Measurements from ENCODE around the gene ACAA2.

The ACAA2 gene

DNA sequence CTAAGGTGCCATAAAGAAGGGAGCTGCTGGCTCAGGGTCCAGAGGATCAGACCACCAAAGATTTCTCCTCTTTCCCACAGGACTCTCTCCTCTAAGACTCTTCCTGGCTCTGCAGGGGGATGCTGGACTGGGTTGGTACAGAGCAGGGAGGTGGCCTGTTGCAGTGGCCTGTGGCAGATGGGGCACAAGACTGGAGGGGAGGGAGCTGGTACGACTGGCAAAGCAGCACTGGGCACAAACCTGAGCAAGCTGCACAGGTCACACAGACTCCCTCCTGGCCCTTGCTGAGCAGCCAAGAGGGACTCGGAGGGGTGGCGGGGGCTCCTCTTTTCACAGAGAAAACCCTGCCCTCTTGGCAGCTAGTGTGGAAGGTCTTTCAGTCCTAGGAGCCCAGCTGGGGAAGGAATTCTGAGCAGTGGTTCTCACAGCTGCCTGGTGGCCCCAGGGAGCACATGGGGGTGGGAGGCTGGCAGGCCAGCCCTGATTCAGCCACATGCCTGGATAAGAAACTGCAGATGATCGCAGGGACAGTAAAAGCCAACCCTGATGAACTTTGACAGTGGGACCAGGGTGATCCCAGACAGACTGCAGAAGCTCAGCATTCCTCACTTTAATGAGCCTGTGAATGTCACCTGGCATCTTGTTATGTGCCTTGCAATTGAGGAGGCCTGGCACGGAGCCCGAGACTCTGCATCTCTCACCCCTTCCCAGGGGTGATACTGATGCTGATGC lies 32.5 kb upstream of the ACAA2 start (continued):
- TF ChIP-seq CREB5 (CRISPR knock-in tag; IDR thresholded peaks at IDR 0.05; ENCODE audit: low read depth) (no peak), ZC3H10 (CRISPR knock-in tag; IDR thresholded peaks at IDR 0.05) (no peak), ZFP30 (CRISPR knock-in tag; IDR thresholded peaks at IDR 0.05) (no peak)

- no peak for TF ChIP-seq RARB (CRISPR knock-in tag; IDR thresholded peaks at IDR 0.05)
- TF ChIP-seq TCF4 (CRISPR knock-in tag; IDR thresholded peaks at IDR 0.05; ENCODE audit: borderline replicate concordance) = no peak
- TF ChIP-seq, protein P1, sequence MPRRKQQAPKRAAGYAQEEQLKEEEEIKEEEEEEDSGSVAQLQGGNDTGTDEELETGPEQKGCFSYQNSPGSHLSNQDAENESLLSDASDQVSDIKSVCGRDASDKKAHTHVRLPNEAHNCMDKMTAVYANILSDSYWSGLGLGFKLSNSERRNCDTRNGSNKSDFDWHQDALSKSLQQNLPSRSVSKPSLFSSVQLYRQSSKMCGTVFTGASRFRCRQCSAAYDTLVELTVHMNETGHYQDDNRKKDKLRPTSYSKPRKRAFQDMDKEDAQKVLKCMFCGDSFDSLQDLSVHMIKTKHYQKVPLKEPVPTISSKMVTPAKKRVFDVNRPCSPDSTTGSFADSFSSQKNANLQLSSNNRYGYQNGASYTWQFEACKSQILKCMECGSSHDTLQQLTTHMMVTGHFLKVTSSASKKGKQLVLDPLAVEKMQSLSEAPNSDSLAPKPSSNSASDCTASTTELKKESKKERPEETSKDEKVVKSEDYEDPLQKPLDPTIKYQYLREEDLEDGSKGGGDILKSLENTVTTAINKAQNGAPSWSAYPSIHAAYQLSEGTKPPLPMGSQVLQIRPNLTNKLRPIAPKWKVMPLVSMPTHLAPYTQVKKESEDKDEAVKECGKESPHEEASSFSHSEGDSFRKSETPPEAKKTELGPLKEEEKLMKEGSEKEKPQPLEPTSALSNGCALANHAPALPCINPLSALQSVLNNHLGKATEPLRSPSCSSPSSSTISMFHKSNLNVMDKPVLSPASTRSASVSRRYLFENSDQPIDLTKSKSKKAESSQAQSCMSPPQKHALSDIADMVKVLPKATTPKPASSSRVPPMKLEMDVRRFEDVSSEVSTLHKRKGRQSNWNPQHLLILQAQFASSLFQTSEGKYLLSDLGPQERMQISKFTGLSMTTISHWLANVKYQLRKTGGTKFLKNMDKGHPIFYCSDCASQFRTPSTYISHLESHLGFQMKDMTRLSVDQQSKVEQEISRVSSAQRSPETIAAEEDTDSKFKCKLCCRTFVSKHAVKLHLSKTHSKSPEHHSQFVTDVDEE (CRISPR knock-in tag; IDR thresholded peaks at IDR 0.05) = no peak
- TF ChIP-seq TOX (CRISPR knock-in tag; IDR thresholded peaks at IDR 0.05; ENCODE audit: borderline replicate concordance) = no peak
- TF ChIP-seq CSRNP3 (CRISPR knock-in tag; IDR thresholded peaks at IDR 0.05) = no peak
- TF ChIP-seq ISL1 (CRISPR knock-in tag; IDR thresholded peaks at IDR 0.05) = no peak
- TF ChIP-seq ZFP30 (CRISPR knock-in tag; IDR thresholded peaks at IDR 0.05) = no peak
- ATAC-seq = no peak
Observed at GRCh38 chr18:49844903-49845302, 31.6 kb upstream of the ACAA2 start.

- TF ChIP-seq OSR1 (CRISPR knock-in tag; IDR thresholded peaks at IDR 0.05) (no peak), ZFP30 (CRISPR knock-in tag; IDR thresholded peaks at IDR 0.05) (no peak), ZC3H10 (CRISPR knock-in tag; IDR thresholded peaks at IDR 0.05) (no peak), ZNF8 (CRISPR knock-in tag; IDR thresholded peaks at IDR 0.05) (no peak)
- ATAC-seq = no peak
Observed at GRCh38 chr18:49843778-49844625, 30.7 kb upstream of the ACAA2 start.

- TF ChIP-seq GLIS3 (CRISPR knock-in tag; IDR thresholded peaks at IDR 0.05) (no peak), TCF4 (CRISPR knock-in tag; IDR thresholded peaks at IDR 0.05; ENCODE audit: borderline replicate concordance) (no peak), CREB5 (CRISPR knock-in tag; IDR thresholded peaks at IDR 0.05; ENCODE audit: low read depth) (no peak), SNAI2 (CRISPR knock-in tag; IDR thresholded peaks at IDR 0.05) (no peak), ZNF565 (CRISPR knock-in tag; conservative IDR thresholded peaks at IDR 0.05; ENCODE audit: low read depth) (no peak), ARNTL (CRISPR knock-in tag; IDR thresholded peaks at IDR 0.05; ENCODE audit: borderline replicate concordance, low read depth) (no peak), ESRRG (CRISPR knock-in tag; IDR thresholded peaks at IDR 0.05) (no peak), CSRNP3 (CRISPR knock-in tag; IDR thresholded peaks at IDR 0.05) (no peak)
- TF ChIP-seq, protein P1 (CRISPR knock-in tag; IDR thresholded peaks at IDR 0.05) = no peak
- no peak for ATAC-seq
Observed at GRCh38 chr18:49843131-49843530, 29.8 kb upstream of the ACAA2 start.
